Measurements from ENCODE around the gene HPCAL1. TPM values are rescaled to one million over a fixed set of nuclear protein-coding genes. Genes with fewer than 3 reads are reported as not detected.

HPCAL1 gene
- total and polyA plus RNA-seq, 2 donors (not counting 3 experiments of a cell fraction or from before 2014, with no cell fraction given) = 56.5 to 77.4 TPM

- DNase-seq (ENCODE audit: low read depth, low spot score) = no peak
- Histone ChIP-seq H3K36me3 (ENCODE audit: control insufficient read depth in 2 of 2, extremely low read depth in 1 of 2, insufficient read depth in 2 of 2, low read length in 2 of 2) (no peaks in the 10 kb centered on the region), H4K20me1 (replicated peaks; ENCODE audit: control insufficient read depth, extremely low read depth, insufficient read depth, low read length) (no peaks in the 10 kb centered on the region), H2AFZ (ENCODE audit: low read depth, low read length) (no peak overlapping the region), H3K27me3 (ENCODE audit: control insufficient read depth in 2 of 2, insufficient read depth in 2 of 2, low read length in 2 of 2) (no peaks in the 10 kb centered on the region), H3K9me3 (replicated peaks; ENCODE audit: control insufficient read depth, insufficient read depth, low read length) (no peaks in the 10 kb centered on the region), H3K9ac (replicated peaks; ENCODE audit: extremely low read depth, insufficient read depth, low read length) (no peak overlapping the region), H3K4me1 (ENCODE audit: control insufficient read depth, extremely low read depth, insufficient read depth, low read length) (no peaks in the 10 kb centered on the region), H3K4me2 (ENCODE audit: insufficient read depth, low read length) (no peak overlapping the region), H3K79me2 (ENCODE audit: control insufficient read depth, insufficient read depth, low read length) (peaks cover 18% of the 10 kb centered on the region), H3K4me3 (replicated peaks in 1 of 3; ENCODE audit: insufficient read depth in 1 of 3, low read depth in 1 of 3, low read length in 3 of 3) (no peak overlapping the region), H3K27ac (ENCODE audit: insufficient read depth, low read depth, low read length) (no peak overlapping the region), H3K9me1 (replicated peaks; ENCODE audit: control insufficient read depth, extremely low read depth, insufficient read depth, low read length) (no peaks in the 10 kb centered on the region)
- POLR2A ChIA-PET = no interaction called here
- dilution Hi-C loops (cut with MboI; ENCODE audit: extremely low pct_ligation_motif_present, low sequenced_read_pairs) (no loop called here), intact Hi-C loops (cut with micrococcal nuclease) (no loop called here)
- no peak for FAIRE-seq
- BruUV-seq (replicated peaks) = no TSS peak
- no peak for TF ChIP-seq EZH2 (IDR thresholded peaks at IDR 0.05; ENCODE audit: borderline replicate concordance, low read depth, low read length, severe bottlenecking)
- no peak for TF ChIP-seq JUN (IDR thresholded peaks at IDR 0.05; ENCODE audit: borderline replicate concordance, insufficient read depth, insufficient read length, low read depth)
- TF ChIP-seq MAX (IDR thresholded peaks at IDR 0.05; ENCODE audit: insufficient read depth, insufficient read length) = no peak
- TF ChIP-seq POLR2AphosphoS5 (IDR thresholded peaks at IDR 0.05; ENCODE audit: insufficient read depth, low read depth, low read length) = no peak
- no peak for TF ChIP-seq GATA2 (IDR thresholded peaks at IDR 0.05; ENCODE audit: insufficient read depth, insufficient read length, low read depth, low read length)
- TF ChIP-seq MYC (IDR thresholded peaks at IDR 0.05; ENCODE audit: low read depth, low read length) = no peak
- TF ChIP-seq FOS (IDR thresholded peaks at IDR 0.05; ENCODE audit: borderline replicate concordance, insufficient read depth, low read length) = no peak
- no peak for TF ChIP-seq CTCF (IDR thresholded peaks at IDR 0.05; ENCODE audit: extremely low read depth in 1 of 2, insufficient read depth in 1 of 2, low read depth in 1 of 2, low read length in 2 of 2)
- no peak for TF ChIP-seq POLR2A (IDR thresholded peaks at IDR 0.05; ENCODE audit: low read depth, low read length)
- CTCF ChIA-PET = interaction anchor here (1.4 kb wide), 1 partner anchor 52 kb away, joined by 5 read pairs; no protein-coding TSS in a partner anchor
These were observed 53.7 kb downstream of the HPCAL1 start for GRCh38 chr2:10356439-10356811.

Data from endothelial cell of umbilical vein (primary cell).